Hematopoietic multipotent progenitor cell treated with erythropoietin and hydrocortisone succinate and interleukin-3 and kit ligand, for 4 days (in vitro differentiated cells): ENCODE data around the gene RRBP1.
"Not testable (repeated sequence)": the region's sequence is repeated elsewhere in the genome, so short reads cannot be mapped to it uniquely, and the experiment has no call there.

ENCODE experiments used
- DNase-seq: peaks from one replicate; pipeline ENCODE4 v3.0.0-alpha.2; 2015

RRBP1 gene

GRCh38 chr20:17659801-17660200 is 22.2 kb downstream of the RRBP1 start:
- no peak for DNase-seq

- DNase-seq, result not testable (repeated sequence)
Measured at GRCh38 chr20:17659344-17659743, 22.7 kb downstream of the RRBP1 start.

DNA sequence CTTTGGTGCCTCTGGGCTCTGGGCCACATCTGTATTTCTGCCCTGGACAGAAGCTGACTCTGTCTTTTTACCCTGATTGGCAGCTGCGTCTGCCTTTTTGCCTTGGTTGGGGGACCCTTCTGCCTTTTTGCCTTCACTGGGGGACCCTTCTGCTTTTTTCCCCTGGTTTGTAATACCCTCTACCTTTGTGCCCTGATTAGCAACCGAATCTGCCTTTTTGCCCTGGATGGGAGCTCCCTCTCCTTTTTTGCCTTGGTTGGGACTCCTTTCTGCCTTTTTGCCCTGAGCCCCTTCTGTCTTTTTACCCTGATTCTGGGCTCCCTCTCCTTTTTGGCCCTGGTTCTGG is 23.4 kb downstream of the RRBP1 start:
- DNase-seq, result no peak

GRCh38 chr20:17657898-17658647 is 24.0 kb downstream of the RRBP1 start:
- no peak for DNase-seq

DNA sequence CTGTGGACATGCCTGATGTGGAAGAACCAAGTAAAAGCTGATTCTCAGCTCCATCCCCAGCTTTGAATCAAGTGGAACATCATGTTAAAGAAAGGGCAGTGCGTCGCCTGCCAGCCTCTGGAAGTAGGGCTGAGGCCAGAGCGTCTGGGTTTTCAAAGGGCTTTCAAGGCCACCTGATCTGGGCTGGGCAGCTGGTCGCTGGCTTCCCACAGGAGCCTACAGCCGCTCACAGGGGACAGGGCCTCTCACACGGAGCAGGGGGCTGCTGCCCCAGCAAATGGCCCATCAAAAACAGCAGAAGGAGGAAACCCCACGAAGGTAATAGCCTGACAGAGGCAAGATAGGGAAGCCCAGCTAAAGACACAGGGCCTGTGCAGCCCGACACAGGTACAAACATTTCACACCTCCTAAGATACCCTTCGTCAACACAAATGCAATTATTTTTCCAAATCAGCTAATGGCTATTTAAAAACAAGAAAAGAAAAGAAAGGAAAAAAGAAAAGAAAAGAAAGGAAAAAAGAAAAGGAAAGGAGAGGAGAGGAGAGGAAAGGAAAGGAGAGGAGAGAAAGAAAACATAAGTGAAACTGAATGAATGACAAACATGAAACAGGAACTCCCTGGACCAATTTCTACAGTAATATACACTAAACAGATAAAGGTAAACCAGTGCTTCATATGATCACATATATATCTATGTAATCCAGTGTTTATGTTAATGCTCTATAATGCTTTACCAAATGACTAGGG is 24.8 kb downstream of the RRBP1 start:
- DNase-seq, result no peak

DNA sequence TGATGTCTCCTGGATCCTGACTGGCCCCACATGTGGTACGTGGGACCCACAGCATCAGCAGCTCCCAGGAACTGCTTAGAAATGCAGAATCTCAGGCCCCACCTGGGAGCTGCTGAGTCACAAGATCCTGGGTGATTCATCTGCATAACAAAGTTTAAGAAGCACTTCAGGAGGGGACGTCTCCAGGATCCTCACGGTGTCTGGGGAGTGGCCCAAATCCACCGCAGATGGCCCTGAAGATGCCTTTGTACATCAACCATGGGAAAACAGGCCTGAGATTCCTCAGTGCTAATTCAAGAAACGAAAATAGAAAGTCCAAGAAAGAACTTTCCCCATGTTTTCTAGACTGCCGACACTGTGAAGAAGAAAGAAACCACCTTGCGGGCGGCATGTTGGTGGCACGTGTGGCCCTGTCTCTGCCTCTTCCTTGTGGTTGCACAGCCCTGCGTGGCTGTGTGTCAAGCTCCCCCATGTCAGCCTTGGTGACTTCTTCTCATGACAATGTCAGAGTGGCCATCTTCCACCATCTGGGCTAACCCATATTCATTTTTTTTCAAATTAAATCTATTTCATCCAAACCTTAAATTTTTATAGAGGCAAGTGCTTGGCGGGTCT is 26.1 kb downstream of the RRBP1 start:
- DNase-seq, result no peak

DNA sequence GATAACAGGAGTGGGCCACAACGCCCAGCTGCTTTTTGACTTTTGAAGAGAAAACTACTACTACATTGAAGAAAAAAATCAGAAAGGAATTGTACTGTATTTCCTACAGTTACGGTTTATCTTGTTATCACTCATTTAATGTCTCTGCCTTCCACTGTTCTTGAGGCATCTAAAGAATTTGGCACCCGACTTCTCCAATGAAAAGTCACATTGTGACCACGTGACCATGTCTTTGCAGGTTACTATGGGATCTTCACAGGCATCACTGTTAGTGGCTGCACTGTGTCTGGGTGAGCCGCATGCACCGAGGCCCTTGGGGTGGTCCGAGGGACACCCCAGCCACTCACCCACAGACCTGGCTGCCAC is 26.8 kb downstream of the RRBP1 start:
- no peak for DNase-seq

DNA sequence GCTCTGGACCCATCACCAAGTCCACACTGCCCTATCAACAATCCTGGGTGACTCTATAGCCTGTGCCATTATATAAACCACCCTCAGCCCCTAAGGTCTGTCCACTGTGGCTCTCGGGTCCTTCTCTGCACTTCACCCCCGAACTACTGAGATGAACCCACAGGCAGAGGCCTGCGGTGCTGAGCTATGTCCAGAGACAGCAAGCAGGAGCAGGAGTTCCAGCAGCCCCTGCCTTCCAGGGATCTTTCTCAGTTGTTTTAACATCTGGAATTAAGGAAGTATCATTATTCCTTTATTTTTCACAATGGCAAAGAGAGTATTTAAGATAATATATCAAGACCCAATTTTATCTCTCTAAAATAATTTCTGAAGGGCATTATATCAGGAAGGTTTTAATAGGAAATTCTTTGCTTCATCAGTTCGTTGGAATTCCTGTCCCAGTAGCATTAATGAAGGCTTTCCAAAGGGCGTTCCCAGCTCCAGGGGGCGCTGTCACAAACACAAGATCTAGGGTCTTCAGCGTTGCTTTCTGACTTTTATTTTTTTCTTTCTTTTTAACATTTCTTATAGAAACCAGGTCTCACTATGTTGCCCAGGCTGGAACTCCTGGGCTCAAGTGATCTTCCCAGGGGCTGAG is 27.3 kb downstream of the RRBP1 start:
- DNase-seq, result no peak

DNA sequence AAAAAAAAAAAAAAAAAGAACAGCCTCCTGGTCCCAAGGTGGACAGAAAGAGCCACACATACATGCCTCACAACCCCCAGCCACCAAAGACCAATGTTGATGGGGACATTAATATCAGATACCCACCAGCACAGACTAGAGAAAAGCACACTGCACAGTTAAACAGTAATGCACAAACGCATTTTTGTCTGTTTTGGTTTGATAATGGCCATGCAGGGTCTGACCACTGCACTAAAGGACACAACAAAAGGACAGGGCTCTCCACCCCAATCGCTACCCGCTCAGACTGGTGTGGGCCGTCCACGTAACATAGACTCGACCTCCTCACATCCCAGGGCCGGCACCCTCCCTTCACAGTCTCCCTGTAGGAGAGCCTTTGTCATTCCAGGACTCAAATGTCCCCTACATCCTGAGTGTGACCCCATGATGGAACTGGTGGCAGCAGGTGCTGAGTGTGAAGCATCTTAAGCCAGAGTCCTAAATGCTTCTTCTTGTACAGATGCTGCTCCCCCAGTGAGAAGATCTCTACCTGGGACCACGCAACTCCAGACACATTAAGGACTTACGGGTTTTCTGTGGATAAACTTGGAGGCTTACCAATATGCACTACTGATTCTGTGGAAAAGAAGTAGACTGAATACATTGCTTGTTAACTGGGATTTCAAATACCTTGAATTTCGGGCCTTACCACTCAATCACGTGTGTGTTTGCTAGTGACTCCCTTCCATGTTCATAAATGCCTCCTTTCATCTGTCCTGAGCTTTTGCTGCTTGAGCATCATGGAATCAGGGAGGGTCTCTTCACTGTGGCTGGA is 28.0 kb downstream of the RRBP1 start:
- no peak for DNase-seq

- DNase-seq, result no peak
Measured at GRCh38 chr20:17652411-17652810, 29.6 kb downstream of the RRBP1 start.

GRCh38 chr20:17651760-17652388 is 30.2 kb downstream of the RRBP1 start:
- no peak for DNase-seq

- DNase-seq, result no peak
Measured at GRCh38 chr20:17651129-17651759, 30.8 kb downstream of the RRBP1 start.

GRCh38 chr20:17650301-17651128 is 31.5 kb downstream of the RRBP1 start:
- peak; percentile 62 for DNase-seq

GRCh38 chr20:17648791-17649730 is 33.0 kb downstream of the RRBP1 start:
- DNase-seq, result peak; percentile 59

DNA sequence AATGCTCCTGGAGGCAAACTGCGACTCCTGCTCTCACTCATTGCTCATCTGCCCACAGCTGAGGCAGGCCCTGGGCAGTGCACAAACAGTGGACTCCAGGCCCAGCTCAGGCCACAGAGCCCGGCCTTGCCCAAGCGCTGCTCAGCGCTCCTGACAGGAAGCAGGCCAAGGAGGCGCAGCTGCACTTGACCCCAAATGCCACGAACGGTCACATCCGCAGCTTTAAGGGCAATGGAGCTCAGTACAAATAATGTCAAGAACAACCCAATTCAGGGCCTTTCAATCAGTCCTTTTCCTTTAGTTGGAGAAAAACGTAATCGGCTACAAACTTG is 33.8 kb downstream of the RRBP1 start:
- peak; percentile 80 for DNase-seq

- DNase-seq, result no peak
Measured at GRCh38 chr20:17647391-17648314, 34.4 kb downstream of the RRBP1 start.

- DNase-seq, result no peak
Measured at GRCh38 chr20:17646961-17647301, 35.1 kb downstream of the RRBP1 start.

DNA sequence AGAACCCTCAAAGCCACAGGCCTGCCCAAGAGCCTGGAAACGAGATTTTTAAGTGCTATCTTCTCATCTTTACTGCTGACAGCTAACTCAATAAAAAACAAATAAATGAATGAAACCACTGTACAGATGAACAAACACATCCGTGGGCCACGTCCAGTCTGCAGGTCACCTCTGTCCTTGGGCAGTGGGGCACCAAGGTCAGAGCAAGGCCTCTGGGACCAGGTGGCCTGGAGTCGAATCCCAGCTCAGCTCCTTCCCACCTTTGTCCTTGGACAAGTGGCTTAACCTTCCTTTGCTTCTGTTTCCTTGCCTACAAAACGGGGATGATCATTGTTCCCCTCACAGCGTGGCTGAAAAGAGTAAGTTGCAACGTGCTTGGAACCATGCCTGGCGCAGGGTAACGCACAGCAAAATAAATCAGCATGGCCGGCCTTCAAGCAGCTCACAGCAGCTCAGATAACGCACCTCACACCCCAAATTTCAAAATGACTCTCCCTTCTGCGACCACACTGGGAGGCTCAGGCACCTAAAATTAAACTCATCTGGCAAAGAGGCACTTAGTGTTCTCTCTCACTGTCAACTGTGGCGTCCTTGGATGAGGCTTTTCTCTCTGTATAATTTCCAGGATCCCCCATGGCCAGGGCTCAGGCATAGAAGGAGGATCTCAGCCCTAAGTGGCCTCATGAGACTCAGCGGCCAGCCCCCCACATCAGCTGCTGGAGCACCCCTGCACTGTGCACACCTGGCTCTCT is 35.7 kb downstream of the RRBP1 start:
- no peak for DNase-seq
